Activated T-helper 1 cell treated with anti-CD3 and anti-CD28 coated beads, Interleukin-12 subunit alpha, Interleukin-12 subunit beta, Interleukin-2, Interleukin-4 antibody, amounts not matched to agents 30 ng/mL and 10 ng/mL and 1 ng/mL, durations not matched to agents 14 hours and 24 hours and 36 hours (primary cell): ENCODE data around the gene TRHDE. TPM values are rescaled to one million over a fixed set of nuclear protein-coding genes. Genes with fewer than 3 reads are reported as not detected.

Source experiments
- DNase-seq: peaks from one replicate; pipeline ENCODE4 v3.0.0; 2021; ENCODE audit warnings: low spot score
- H3K27ac Mint-ChIP-seq: one replicate; pipeline ENCODE4 v1.8.0; 2021; ENCODE audit warnings: mild to moderate bottlenecking, mixed read lengths
- H3K27me3 Mint-ChIP-seq: one replicate; pipeline ENCODE4 v1.8.0; 2022; ENCODE audit warnings: mild to moderate bottlenecking, moderate library complexity, mixed read lengths; ENCODE audit not compliant: insufficient read depth
- H3K36me3 Mint-ChIP-seq: one replicate; pipeline ENCODE4 v1.8.0; 2021; ENCODE audit warnings: low read depth, mixed read lengths
- H3K4me1 Mint-ChIP-seq: one replicate; pipeline ENCODE4 v1.8.0; 2021; ENCODE audit warnings: low read depth, mixed read lengths
- H3K4me3 Mint-ChIP-seq: one replicate; pipeline ENCODE4 v1.8.0; 2021; ENCODE audit warnings: mild to moderate bottlenecking, moderate library complexity, mixed read lengths
- H3K9me3 Mint-ChIP-seq: one replicate; pipeline ENCODE4 v1.8.0; 2021; ENCODE audit warnings: mixed read lengths
- intact Hi-C: fragments of 100-400 bp; cut with micrococcal nuclease; formaldehyde crosslinking; loops from one replicate; pipeline ENCODE4 v1.15.1; 2024
- total RNA-seq: library from RNA; stranded (reverse); gene quantifications from 2 replicates; pipeline ENCODE4 v1.2.3, GENCODE V29; 2022

Gene TRHDE
- total RNA-seq, 1 donor from 2014 or later: not detected

DNA sequence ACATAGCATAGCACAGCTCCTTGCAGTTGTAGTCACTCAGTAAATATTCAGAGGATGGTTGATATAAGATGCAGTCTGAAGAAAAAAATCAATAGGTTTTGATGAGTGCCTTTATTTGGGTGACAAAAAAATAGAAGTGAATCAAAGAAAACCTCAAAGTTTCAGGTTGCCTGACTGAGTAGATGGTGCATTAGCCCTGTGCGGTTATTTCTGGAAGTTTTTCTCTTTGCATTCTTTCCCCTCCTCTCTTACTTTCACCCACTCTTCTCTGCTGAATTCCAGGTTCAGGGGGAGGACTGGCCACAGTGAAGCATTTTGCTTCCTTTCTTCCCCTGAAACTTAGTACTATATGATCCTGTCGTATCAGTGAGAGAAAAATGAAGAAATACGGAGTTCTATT is 28.6 kb downstream of the TRHDE start:
- H3K27ac Mint-ChIP-seq: no peak overlapping the region
- DNase-seq: no peak
- H3K4me3 Mint-ChIP-seq: no peak overlapping the region
- H3K4me1 Mint-ChIP-seq: no peaks in the 10 kb centered on the region
- H3K36me3 Mint-ChIP-seq: no peaks in the 10 kb centered on the region
- no peaks in the 10 kb centered on the region for H3K9me3 Mint-ChIP-seq
- intact Hi-C loops: no loop called here
- no peaks in the 10 kb centered on the region for H3K27me3 Mint-ChIP-seq

GRCh38 chr12:72304751-72305150 is 32.6 kb downstream of the TRHDE start:
- no peak overlapping the region for H3K4me3 Mint-ChIP-seq
- H3K9me3 Mint-ChIP-seq: no peaks in the 10 kb centered on the region
- H3K36me3 Mint-ChIP-seq: no peaks in the 10 kb centered on the region
- intact Hi-C loops: no loop called here
- H3K4me1 Mint-ChIP-seq: no peaks in the 10 kb centered on the region
- DNase-seq: no peak
- H3K27ac Mint-ChIP-seq: no peak overlapping the region
- no peaks in the 10 kb centered on the region for H3K27me3 Mint-ChIP-seq

DNA sequence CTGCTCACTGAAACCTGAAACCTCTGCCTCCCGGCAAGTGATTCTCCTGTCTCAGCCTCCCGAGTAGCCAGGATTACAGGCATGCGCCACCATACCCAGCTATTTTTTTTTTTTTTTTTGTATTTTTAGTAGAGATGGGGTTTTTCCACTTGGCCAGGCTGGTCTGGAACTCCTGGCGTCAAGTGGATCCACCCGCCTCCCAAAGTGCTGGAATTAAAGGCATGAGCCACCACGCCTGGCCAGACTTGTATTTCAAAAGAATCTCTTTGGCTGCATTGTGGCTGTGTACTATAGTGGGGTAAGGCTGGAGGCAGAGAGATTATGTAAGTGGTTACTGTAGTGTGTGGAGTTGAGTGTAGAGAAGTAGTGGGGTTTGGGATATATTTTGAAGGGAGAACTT is 35.1 kb downstream of the TRHDE start:
- Mint-ChIP-seq H3K27ac (no peak overlapping the region), H3K27me3 (no peaks in the 10 kb centered on the region), H3K4me3 (no peak overlapping the region), H3K36me3 (no peaks in the 10 kb centered on the region), H3K4me1 (no peaks in the 10 kb centered on the region), H3K9me3 (no peaks in the 10 kb centered on the region)
- intact Hi-C loops: no loop called here
- no peak for DNase-seq

DNA sequence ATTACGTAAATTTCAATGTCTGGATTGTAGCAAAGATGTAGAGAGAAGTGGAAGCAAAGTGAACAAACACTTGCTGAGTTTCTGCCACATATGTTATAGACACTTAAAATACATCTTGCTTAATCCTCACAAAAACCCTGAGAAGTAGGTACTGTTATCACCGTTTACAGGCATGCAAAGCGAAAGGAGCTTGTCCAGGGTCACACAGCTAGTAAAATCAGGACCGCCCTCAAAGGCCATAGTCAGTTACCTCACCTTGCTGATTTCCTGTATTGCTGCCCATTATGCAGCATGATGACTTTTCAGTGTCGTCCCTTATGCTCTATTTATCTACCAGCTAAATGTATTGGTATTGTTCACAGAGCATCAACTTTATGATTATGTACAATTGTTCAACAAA is 39.8 kb downstream of the TRHDE start:
- Mint-ChIP-seq H3K9me3 (no peaks in the 10 kb centered on the region), H3K27ac (no peak overlapping the region), H3K36me3 (no peaks in the 10 kb centered on the region), H3K4me1 (no peaks in the 10 kb centered on the region), H3K27me3 (no peaks in the 10 kb centered on the region), H3K4me3 (no peak overlapping the region)
- intact Hi-C loops: no loop called here
- no peak for DNase-seq

- no peaks in the 10 kb centered on the region for H3K27me3 Mint-ChIP-seq
These were observed 41.6 kb downstream of the TRHDE start for GRCh38 chr12:72313806-72314205.

GRCh38 chr12:72315858-72316257 is 43.7 kb downstream of the TRHDE start:
- intact Hi-C loops: no loop called here
- H3K9me3 Mint-ChIP-seq: no peaks in the 10 kb centered on the region
- H3K27ac Mint-ChIP-seq: no peak overlapping the region
- no peaks in the 10 kb centered on the region for H3K27me3 Mint-ChIP-seq
- H3K4me3 Mint-ChIP-seq: no peak overlapping the region
- no peaks in the 10 kb centered on the region for H3K4me1 Mint-ChIP-seq
- no peaks in the 10 kb centered on the region for H3K36me3 Mint-ChIP-seq
- no peak for DNase-seq

More at GRCh38 chr12:72313806-72314205, 41.6 kb downstream of the TRHDE start:
- intact Hi-C loops: no loop called here
- no peak overlapping the region for H3K4me3 Mint-ChIP-seq
- no peak for DNase-seq
- no peaks in the 10 kb centered on the region for H3K4me1 Mint-ChIP-seq
- H3K36me3 Mint-ChIP-seq: no peaks in the 10 kb centered on the region
- no peak overlapping the region for H3K27ac Mint-ChIP-seq
- H3K9me3 Mint-ChIP-seq: no peaks in the 10 kb centered on the region

DNA sequence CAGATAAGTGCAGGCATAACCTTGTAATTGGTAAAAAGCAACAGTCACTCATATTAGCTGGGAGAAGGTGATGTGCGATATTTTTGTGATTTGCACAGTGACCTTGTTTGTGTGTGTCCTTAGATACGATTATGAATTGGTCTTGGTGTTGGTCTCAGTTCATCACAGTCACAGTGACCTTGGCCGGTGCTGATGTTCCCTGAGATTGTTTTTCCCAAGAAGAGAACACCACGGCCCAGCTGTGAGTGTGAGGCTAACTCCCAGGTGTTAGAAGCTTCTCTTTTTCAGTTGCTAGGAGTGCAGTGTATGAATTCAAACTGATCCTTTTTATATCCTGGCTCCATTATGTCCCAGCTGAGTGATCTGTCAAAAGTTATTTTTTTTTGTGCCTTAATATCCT is 46.2 kb downstream of the TRHDE start:
- Mint-ChIP-seq H3K27ac (no peak overlapping the region), H3K9me3 (no peaks in the 10 kb centered on the region), H3K36me3 (no peaks in the 10 kb centered on the region), H3K27me3 (no peaks in the 10 kb centered on the region), H3K4me1 (no peaks in the 10 kb centered on the region), H3K4me3 (no peak overlapping the region)
- intact Hi-C loops: no loop called here
- DNase-seq: no peak

GRCh38 chr12:72323881-72324280 is 51.7 kb downstream of the TRHDE start:
- Mint-ChIP-seq H3K9me3 (no peaks in the 10 kb centered on the region), H3K27ac (no peak overlapping the region), H3K27me3 (no peaks in the 10 kb centered on the region), H3K36me3 (no peaks in the 10 kb centered on the region), H3K4me1 (no peaks in the 10 kb centered on the region), H3K4me3 (no peak overlapping the region)
- intact Hi-C loops: no loop called here
- DNase-seq: no peak

- no peaks in the 10 kb centered on the region for H3K27me3 Mint-ChIP-seq
- no peaks in the 10 kb centered on the region for H3K9me3 Mint-ChIP-seq
- H3K4me3 Mint-ChIP-seq: no peak overlapping the region
- H3K4me1 Mint-ChIP-seq: no peaks in the 10 kb centered on the region
- no peak overlapping the region for H3K27ac Mint-ChIP-seq
- DNase-seq: no peak
- no peaks in the 10 kb centered on the region for H3K36me3 Mint-ChIP-seq
- intact Hi-C loops: no loop called here
These were observed 58.1 kb downstream of the TRHDE start for GRCh38 chr12:72330301-72330700.

DNA sequence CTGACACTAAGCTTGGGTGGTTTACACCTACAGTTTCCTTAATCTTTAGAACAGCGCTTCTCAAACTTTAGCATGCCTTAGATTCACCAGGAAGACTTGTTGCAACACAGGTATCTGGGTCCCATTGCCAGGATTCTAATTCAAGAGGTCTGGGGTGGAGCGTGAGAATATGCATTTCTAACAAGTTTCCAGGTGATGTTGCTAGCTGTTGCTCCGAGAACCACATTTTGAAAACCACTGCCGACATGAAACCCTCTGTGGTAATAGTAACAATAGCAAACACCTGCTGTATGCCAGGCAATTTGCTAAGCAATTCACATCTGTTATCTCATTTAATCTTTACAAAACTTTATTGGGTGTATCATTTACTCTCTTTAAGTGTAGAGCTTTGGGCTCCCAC is 58.6 kb downstream of the TRHDE start:
- DNase-seq: no peak
- no peak overlapping the region for H3K27ac Mint-ChIP-seq
- intact Hi-C loops: no loop called here
- no peaks in the 10 kb centered on the region for H3K36me3 Mint-ChIP-seq
- H3K27me3 Mint-ChIP-seq: no peaks in the 10 kb centered on the region
- no peaks in the 10 kb centered on the region for H3K4me1 Mint-ChIP-seq
- no peak overlapping the region for H3K4me3 Mint-ChIP-seq
- no peaks in the 10 kb centered on the region for H3K9me3 Mint-ChIP-seq

DNA sequence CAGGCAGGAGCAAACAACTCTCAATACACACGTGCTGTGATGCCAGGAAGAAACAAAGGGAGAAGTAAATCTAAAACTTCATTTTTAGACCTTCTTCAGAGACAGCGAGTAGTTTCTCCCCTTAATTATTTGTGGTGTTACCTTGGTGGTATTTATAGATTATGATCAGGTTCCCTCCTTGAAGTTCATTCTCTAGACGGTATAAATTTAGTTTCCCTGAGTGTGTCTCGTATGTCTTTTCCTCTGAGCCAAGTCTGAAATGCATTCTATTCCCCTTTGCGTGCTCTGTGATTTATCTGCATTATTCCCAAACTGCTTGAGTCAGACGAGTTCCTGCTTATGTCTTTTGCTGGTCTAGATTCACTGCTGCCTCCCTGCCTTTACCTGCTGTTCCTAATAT is 65.2 kb downstream of the TRHDE start:
- Mint-ChIP-seq H3K27me3 (no peaks in the 10 kb centered on the region), H3K36me3 (no peaks in the 10 kb centered on the region), H3K27ac (no peak overlapping the region), H3K9me3 (no peaks in the 10 kb centered on the region), H3K4me1 (no peaks in the 10 kb centered on the region), H3K4me3 (no peak overlapping the region)
- no peak for DNase-seq
- intact Hi-C loops: no loop called here

DNA sequence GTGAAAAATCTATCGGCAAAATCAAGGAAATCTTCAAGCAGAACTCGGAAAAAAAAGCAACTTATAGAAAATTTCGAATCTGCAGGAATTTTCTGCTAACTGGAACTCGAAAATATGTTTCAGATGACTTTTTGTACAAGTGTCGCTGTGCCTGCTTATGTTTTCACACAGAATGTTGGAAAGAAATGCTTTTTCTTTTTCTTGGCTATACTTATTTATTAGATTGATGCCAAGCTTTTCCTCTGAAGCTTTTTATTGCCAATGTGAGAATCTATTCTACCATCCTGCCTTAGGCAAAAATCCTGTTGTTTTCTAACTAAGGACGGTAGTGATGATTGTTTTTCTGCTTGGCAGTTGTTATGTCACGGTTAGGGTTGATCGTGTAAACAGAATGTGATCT is 65.8 kb downstream of the TRHDE start:
- Mint-ChIP-seq H3K4me1 (no peaks in the 10 kb centered on the region), H3K27me3 (no peaks in the 10 kb centered on the region), H3K9me3 (no peaks in the 10 kb centered on the region), H3K4me3 (no peak overlapping the region), H3K36me3 (no peaks in the 10 kb centered on the region), H3K27ac (no peak overlapping the region)
- no peak for DNase-seq
- intact Hi-C loops: no loop called here

GRCh38 chr12:72338437-72338836 is 66.3 kb downstream of the TRHDE start:
- H3K36me3 Mint-ChIP-seq: no peaks in the 10 kb centered on the region
- intact Hi-C loops: no loop called here
- H3K9me3 Mint-ChIP-seq: no peaks in the 10 kb centered on the region
- no peak overlapping the region for H3K27ac Mint-ChIP-seq
- no peak for DNase-seq
- no peak overlapping the region for H3K4me3 Mint-ChIP-seq
- H3K27me3 Mint-ChIP-seq: no peaks in the 10 kb centered on the region
- no peaks in the 10 kb centered on the region for H3K4me1 Mint-ChIP-seq

DNA sequence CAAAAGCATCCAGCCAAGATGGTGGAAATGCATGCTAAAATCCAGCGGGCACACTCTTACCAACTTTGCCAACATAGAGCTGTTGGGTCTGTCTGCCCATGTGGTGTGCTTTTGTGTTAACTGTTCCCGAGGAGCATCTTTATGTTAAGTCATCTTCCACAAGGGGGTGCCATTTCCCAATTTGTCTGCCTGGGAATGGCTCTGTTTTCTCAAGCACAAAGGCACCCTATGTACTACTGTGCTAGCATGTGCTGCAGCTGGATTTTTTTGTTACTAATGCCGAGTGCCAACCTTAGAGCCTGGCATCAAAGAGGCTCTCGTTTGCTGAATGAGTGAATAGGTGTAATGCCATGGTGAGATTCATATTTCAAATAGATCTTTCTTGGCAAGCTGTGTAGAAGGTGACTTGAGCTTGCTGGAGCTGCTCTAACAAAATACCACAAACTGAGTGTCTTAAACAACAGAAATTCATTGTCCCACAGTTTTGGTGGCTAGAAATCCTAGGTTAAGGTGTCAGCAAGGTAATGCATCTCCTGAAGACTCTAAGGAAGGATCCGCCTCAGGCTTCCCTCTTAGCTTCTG is 74.3 kb downstream of the TRHDE start:
- Mint-ChIP-seq H3K27ac (no peak overlapping the region), H3K36me3 (no peaks in the 10 kb centered on the region), H3K4me1 (no peaks in the 10 kb centered on the region), H3K9me3 (no peaks in the 10 kb centered on the region), H3K27me3 (no peaks in the 10 kb centered on the region), H3K4me3 (no peak overlapping the region)
- DNase-seq: no peak
- intact Hi-C loops: no loop called here
